Neural cell (in vitro differentiated cells): ENCODE results near the gene DACT2. TPM values are rescaled to one million over a fixed set of nuclear protein-coding genes. Genes with fewer than 3 reads are reported as not detected.

Experiments used
- H2AFZ ChIP-seq: fragments of 200-600, 300-800 bp; sonication (generic), shearing (Covaris generic); 2 replicates; pipeline ENCODE4 v1.6.0; 2014; ENCODE audit warnings: low read depth, mild to moderate bottlenecking, antibody characterized with exemption, low read length, moderate library complexity
- H3F3A ChIP-seq: fragments of 200-600 bp; shearing (Covaris generic); 2 replicates; pipeline ENCODE4 v1.6.1; 2016; ENCODE audit warnings: mild to moderate bottlenecking, moderate library complexity, mixed read lengths, antibody characterized with exemption, low read length; ENCODE audit not compliant: insufficient read depth, poor library complexity, severe bottlenecking
- H3K27ac ChIP-seq: fragments of 200-600, 300-800 bp; sonication (generic), shearing (Covaris generic); 2 replicates; pipeline ENCODE4 v1.5.1; 2014; ENCODE audit warnings: mild to moderate bottlenecking, low read length, moderate library complexity
- H3K27me3 ChIP-seq: fragments of 300-800, 200-600 bp; sonication (generic), shearing (Covaris generic); 2 replicates; pipeline ENCODE4 v1.6.0; 2014; ENCODE audit warnings: mild to moderate bottlenecking, low read depth, low read length, moderate library complexity; ENCODE audit not compliant: insufficient read depth
- H3K36me3 ChIP-seq: fragments of 300-800, 200-600 bp; sonication (generic), shearing (Covaris generic); 2 replicates; pipeline ENCODE4 v1.5.1; 2014; ENCODE audit warnings: mild to moderate bottlenecking, antibody characterized with exemption, low read length, moderate library complexity; ENCODE audit not compliant: insufficient read depth
- H3K4me2 ChIP-seq: fragments of 300-800, 200-600 bp; sonication (generic), shearing (Covaris generic); 2 replicates; pipeline ENCODE4 v1.6.0; 2014; ENCODE audit warnings: mild to moderate bottlenecking, low read length
- H3K4me3 ChIP-seq: fragments of 300-800, 200-600 bp; sonication (generic), shearing (Covaris generic); 2 replicates; pipeline ENCODE4 v1.5.1; 2014; ENCODE audit warnings: mild to moderate bottlenecking, low read length, moderate library complexity
- H3K79me2 ChIP-seq: fragments of 200-600 bp; shearing (Covaris generic); replicated peaks from 2 replicates; pipeline ENCODE4 v1.6.0; 2014; ENCODE audit warnings: mild to moderate bottlenecking, low read length, moderate library complexity; ENCODE audit not compliant: insufficient read depth
- H3K9ac ChIP-seq: fragments of 300-800, 200-600 bp; sonication (generic), shearing (Covaris generic); 2 replicates; pipeline ENCODE4 v1.6.1; 2016; ENCODE audit warnings: mild to moderate bottlenecking, low read length, mixed read lengths
- H3K9me2 ChIP-seq: fragments of 200-600 bp; shearing (Covaris generic); 2 replicates; pipeline ENCODE4 v1.6.1; 2016; ENCODE audit warnings: mild to moderate bottlenecking, low read length, mixed read lengths; ENCODE audit not compliant: insufficient read depth
- H3K9me3 ChIP-seq: fragments of 200-600, 300-800 bp; sonication (generic), shearing (Covaris generic); 2 replicates; pipeline ENCODE4 v1.6.1; 2016; ENCODE audit warnings: mild to moderate bottlenecking, mixed run types, low read length, moderate library complexity, mixed read lengths
- H4K20me1 ChIP-seq: fragments of 200-600 bp; shearing (Covaris generic); 2 replicates; pipeline ENCODE4 v1.6.1; 2016; ENCODE audit warnings: mild to moderate bottlenecking, mixed run types; ENCODE audit not compliant: insufficient read depth
- EP300 ChIP-seq: fragments of 450-650 bp; conservative IDR thresholded peaks from 2 replicates; pipeline ENCODE4 v1.6.1; 2014; ENCODE audit warnings: antibody characterized with exemption, mild to moderate bottlenecking, moderate library complexity; ENCODE audit not compliant: poor library complexity, severe bottlenecking
- EZH2 ChIP-seq: fragments of 200-600, 300-800 bp; shearing (Covaris generic), sonication (generic); IDR thresholded peaks from 2 replicates; pipeline ENCODE4 v1.6.1; 2014; ENCODE audit warnings: antibody characterized with exemption, low read length, borderline replicate concordance, mild to moderate bottlenecking; ENCODE audit not compliant: insufficient read depth, poor library complexity, severe bottlenecking
- MXI1 ChIP-seq: fragments of 450-650 bp; conservative IDR thresholded peaks from 2 replicates; pipeline ENCODE4 v1.6.1; 2014; ENCODE audit warnings: antibody characterized with exemption, mild to moderate bottlenecking; ENCODE audit not compliant: poor library complexity, severe bottlenecking
- POLR2AphosphoS5 ChIP-seq: IDR thresholded peaks from 2 replicates; pipeline ENCODE4 v1.6.1; 2012
- RAD21 ChIP-seq: fragments of 450-650 bp; conservative IDR thresholded peaks from 2 replicates; pipeline ENCODE4 v1.6.1; 2014; ENCODE audit warnings: antibody characterized with exemption, mild to moderate bottlenecking, moderate library complexity
- SMC3 ChIP-seq: fragments of 450-650 bp; conservative IDR thresholded peaks from 2 replicates; pipeline ENCODE4 v1.6.1; 2014; ENCODE audit warnings: antibody characterized with exemption, mild to moderate bottlenecking, moderate library complexity; ENCODE audit not compliant: poor library complexity
- TAF1 ChIP-seq: IDR thresholded peaks from 2 replicates; pipeline ENCODE4 v1.6.1; 2012; ENCODE audit warnings: low read depth
- polyA plus RNA-seq: library from polyadenylated mRNA; depleted of rRNA; stranded (reverse); fragments of >200 nt; gene quantifications from 2 replicates; pipeline ENCODE4 v1.2.3, GENCODE V29; 2014
- TF ChIP-seq, protein P1 (sequence below): IDR thresholded peaks from 2 replicates; pipeline ENCODE4 v1.6.1; 2012; ENCODE audit warnings: borderline replicate concordance
- TF ChIP-seq, protein P2 (sequence below): fragments of 450-650 bp; IDR thresholded peaks from 2 replicates; pipeline ENCODE4 v1.5.1; 2014; ENCODE audit warnings: antibody characterized with exemption, mild to moderate bottlenecking, moderate library complexity; ENCODE audit not compliant: poor library complexity, severe bottlenecking

The DACT2 gene
- polyA plus RNA-seq, 1 donor from 2014 or later: 0.48 TPM

DNA sequence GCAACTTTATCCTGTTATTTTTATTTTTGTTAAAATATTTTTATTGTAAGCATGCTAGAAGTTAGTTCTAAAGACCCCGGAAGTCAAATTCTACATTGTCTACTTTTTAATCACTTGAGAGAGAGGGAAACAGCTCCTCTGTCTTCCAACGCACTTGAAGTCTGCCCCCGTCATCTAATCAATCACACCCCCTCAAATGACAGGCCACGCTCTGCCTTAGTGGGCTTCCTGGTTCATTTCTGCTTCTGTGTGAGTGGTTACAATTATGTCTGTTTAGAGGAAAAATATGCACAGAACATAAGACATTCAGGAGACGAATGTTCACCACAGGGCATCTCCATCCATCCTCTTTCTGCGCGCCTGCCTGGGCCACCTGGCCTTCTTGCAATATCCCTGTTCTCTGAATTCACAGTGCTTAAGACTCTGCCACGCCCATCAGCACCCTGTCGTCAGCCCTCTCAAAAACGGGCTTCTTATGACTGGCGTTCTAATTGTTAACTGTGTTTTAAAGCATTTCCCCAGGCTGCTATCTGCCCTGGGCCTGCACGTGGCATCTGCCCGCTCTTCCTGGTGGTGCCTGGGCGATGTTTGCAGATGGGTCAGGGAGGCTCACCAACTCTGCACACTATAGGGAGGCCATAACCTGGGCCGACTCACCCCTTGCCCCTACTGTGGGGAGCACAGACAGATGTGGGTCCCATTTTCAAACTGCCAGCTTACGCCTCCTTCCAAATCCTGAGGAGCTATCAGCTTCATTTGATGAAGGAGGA is 15.4 kb downstream of the DACT2 start:
- Histone ChIP-seq H3K9me2 (no peaks in the 10 kb centered on the region), H3K9me3 (no peaks in the 10 kb centered on the region), H3K27me3 (no peaks in the 10 kb centered on the region), H4K20me1 (no peaks in the 10 kb centered on the region), H3K27ac (no peak overlapping the region), H3F3A (no peaks in the 10 kb centered on the region), H3K79me2 (no peaks in the 10 kb centered on the region), H3K9ac (no peak overlapping the region), H3K4me2 (no peak overlapping the region), H3K36me3 (no peaks in the 10 kb centered on the region), H3K4me3 (no peak overlapping the region), H2AFZ (no peak overlapping the region)
- TF ChIP-seq EP300 (no peak), EZH2 (no peak), POLR2AphosphoS5 (no peak), TAF1 (no peak), RAD21 (no peak)
- TF ChIP-seq, protein P1, sequence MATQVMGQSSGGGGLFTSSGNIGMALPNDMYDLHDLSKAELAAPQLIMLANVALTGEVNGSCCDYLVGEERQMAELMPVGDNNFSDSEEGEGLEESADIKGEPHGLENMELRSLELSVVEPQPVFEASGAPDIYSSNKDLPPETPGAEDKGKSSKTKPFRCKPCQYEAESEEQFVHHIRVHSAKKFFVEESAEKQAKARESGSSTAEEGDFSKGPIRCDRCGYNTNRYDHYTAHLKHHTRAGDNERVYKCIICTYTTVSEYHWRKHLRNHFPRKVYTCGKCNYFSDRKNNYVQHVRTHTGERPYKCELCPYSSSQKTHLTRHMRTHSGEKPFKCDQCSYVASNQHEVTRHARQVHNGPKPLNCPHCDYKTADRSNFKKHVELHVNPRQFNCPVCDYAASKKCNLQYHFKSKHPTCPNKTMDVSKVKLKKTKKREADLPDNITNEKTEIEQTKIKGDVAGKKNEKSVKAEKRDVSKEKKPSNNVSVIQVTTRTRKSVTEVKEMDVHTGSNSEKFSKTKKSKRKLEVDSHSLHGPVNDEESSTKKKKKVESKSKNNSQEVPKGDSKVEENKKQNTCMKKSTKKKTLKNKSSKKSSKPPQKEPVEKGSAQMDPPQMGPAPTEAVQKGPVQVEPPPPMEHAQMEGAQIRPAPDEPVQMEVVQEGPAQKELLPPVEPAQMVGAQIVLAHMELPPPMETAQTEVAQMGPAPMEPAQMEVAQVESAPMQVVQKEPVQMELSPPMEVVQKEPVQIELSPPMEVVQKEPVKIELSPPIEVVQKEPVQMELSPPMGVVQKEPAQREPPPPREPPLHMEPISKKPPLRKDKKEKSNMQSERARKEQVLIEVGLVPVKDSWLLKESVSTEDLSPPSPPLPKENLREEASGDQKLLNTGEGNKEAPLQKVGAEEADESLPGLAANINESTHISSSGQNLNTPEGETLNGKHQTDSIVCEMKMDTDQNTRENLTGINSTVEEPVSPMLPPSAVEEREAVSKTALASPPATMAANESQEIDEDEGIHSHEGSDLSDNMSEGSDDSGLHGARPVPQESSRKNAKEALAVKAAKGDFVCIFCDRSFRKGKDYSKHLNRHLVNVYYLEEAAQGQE: no peak
- TF ChIP-seq, protein P2, sequence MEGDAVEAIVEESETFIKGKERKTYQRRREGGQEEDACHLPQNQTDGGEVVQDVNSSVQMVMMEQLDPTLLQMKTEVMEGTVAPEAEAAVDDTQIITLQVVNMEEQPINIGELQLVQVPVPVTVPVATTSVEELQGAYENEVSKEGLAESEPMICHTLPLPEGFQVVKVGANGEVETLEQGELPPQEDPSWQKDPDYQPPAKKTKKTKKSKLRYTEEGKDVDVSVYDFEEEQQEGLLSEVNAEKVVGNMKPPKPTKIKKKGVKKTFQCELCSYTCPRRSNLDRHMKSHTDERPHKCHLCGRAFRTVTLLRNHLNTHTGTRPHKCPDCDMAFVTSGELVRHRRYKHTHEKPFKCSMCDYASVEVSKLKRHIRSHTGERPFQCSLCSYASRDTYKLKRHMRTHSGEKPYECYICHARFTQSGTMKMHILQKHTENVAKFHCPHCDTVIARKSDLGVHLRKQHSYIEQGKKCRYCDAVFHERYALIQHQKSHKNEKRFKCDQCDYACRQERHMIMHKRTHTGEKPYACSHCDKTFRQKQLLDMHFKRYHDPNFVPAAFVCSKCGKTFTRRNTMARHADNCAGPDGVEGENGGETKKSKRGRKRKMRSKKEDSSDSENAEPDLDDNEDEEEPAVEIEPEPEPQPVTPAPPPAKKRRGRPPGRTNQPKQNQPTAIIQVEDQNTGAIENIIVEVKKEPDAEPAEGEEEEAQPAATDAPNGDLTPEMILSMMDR: no peak

DNA sequence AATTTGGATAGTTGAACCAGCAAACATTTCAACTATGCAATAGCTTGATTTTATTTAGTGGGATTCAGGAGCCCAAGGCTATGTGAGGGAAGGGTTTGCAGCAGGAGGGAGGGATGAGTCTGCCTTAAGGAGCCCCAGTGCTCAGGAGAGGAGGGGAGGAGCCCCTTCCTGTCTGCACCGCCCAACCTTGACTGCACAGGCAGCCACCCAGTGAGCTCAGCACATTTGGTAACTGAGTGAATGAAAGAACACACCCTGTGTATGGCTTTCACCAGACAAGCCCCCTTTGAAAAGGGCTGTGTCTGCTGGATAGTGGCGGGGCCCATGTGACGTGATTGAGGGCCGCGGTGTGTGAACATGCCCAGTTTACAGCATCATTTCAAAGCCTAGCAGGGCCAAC is 17.0 kb downstream of the DACT2 start:
- no peak overlapping the region for H3K4me3 ChIP-seq
- H3K9me2 ChIP-seq: no peaks in the 10 kb centered on the region
- no peaks in the 10 kb centered on the region for H3K36me3 ChIP-seq
- no peak overlapping the region for H3K9ac ChIP-seq
- H4K20me1 ChIP-seq: no peaks in the 10 kb centered on the region
- H3K79me2 ChIP-seq: no peaks in the 10 kb centered on the region
- no peaks in the 10 kb centered on the region for H3K9me3 ChIP-seq
- no peak for TF ChIP-seq TAF1
- no peak for TF ChIP-seq EZH2
- no peak for TF ChIP-seq RAD21
- TF ChIP-seq SMC3: no peak
- no peak for TF ChIP-seq MXI1
- TF ChIP-seq POLR2AphosphoS5: no peak
- TF ChIP-seq EP300: no peak
- TF ChIP-seq, protein P1: no peak
- H3K27ac ChIP-seq: no peak overlapping the region
- no peak overlapping the region for H2AFZ ChIP-seq
- H3K4me2 ChIP-seq: no peak overlapping the region
- H3K27me3 ChIP-seq: no peaks in the 10 kb centered on the region
- no peaks in the 10 kb centered on the region for H3F3A ChIP-seq
